Hematopoietic multipotent progenitor cell treated with erythropoietin and hydrocortisone succinate and interleukin-3 and kit ligand, for 4 days (in vitro differentiated cells): ENCODE measurements around the gene JOSD2.

Experiments
- DNase-seq: peaks from one replicate; pipeline ENCODE4 v3.0.0-alpha.2; 2015

The JOSD2 gene, protein sequence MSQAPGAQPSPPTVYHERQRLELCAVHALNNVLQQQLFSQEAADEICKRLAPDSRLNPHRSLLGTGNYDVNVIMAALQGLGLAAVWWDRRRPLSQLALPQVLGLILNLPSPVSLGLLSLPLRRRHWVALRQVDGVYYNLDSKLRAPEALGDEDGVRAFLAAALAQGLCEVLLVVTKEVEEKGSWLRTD

DNA sequence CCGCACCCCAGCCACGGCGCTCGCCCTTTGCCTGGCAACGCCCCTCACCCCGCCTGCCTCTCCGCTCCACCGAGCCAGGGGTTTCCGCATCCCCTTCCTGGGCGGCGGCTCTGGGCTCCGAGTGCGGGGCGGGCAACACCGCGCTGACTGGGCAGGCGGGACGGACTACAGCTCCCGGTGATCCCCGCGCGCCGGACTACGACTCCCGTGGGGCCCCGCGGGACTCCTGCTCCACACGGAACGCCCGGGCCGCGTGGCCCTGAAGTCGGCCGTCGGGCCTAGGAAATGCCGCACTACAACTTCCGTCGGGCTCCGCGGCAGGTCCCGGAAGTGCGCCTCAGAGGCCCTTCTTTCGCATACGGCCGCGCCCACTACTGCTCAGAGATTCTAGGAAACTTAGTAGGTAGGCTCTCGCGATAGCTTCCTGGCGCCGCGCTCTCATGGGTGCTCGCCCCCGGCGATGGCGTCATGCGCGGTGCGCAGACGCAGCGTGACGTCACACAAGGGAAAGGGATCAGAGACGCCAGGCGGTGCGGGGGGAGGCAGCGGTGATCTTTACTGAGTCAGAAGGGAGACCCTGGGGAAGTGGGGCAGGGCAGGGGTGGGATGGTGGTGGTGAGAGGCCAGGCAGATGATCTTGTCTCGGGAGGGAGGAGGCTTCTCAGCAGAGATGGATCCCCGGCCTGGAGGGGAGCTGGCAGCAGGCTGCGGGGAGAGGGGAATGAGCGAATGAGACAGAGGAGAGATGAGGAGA lies at the start of gene JOSD2:
Gene JOSD2 (minus strand): TSS at position 123 of the 754 bp plus-strand sequence. CDS start 760 bp downstream, outside the sequence.
- peak; percentile 100 for DNase-seq

- no peak for DNase-seq
These were observed 48.6 kb upstream of the JOSD2 start for GRCh38 chr19:50559636-50560035.

DNA sequence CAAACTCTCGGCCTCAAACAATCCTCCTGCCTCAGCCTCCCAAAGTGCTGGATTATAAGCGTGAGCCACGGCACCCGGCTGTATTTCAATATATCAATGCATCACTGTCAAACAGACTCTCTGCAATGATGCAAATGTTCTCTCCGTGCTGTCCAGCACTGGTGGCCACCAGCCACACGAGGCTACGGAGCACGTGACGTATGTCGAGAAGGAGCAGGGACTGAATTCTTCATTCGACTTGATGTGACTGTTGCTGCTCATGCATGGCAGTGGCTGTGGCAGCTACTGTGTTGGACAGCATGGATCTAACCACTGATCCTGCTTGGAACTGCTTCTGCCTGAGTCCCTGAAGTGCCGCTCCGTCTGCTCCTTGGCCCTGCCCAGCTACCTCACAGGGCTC lies 47.5 kb upstream of the JOSD2 start:
- DNase-seq, result no peak

DNA sequence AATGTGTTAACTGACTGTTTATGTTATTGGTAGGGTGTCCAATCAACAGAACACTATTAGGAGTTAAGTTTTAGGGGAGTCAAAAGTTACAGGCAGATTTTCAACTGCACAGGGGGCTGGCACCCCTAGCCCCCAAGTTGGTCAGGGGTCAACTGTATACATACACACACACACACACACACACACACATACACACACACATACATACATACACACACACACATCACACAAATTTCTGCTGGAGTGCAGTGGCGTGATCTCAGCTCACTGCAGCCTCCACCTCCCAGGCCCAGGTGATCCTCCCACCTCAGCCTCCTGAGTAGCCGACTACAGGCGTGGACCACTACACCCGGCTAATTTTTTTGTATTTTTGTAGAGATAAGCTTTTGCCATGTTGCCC lies 47.0 kb upstream of the JOSD2 start:
- no peak for DNase-seq

DNA sequence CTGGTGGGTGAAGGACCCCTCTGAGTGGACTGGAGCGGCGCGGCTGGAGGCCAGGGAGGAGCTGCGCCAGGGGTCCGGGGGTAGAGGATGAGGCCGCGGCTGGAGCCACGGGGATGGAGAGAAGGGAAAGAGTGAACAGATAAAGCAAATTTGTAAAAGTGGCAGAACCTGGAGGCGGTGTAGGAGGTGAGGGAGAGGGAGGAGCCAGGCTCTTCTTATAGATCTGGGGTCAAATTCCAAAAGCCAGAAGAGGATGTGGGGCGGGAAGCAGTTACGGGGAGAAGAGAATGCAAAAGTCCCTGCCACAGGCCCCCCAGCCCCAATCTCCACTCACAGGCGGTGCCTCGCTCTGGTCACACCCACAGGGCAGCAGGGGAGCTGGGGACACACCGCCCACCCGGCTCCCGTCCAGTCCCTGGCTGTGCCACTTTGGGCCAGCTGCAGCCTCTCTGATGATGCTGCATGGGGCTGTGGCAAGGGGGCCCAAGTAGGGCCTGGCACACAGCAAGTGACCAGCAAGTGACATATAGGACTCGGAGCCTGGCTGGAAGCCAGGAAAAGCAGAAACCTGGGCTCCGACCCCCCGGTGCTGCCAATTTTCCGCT lies 46.1 kb upstream of the JOSD2 start:
- DNase-seq, result no peak

- DNase-seq, result peak; percentile 84
These were observed 45.5 kb upstream of the JOSD2 start for GRCh38 chr19:50556282-50557008.

GRCh38 chr19:50555450-50556281 lies 44.7 kb upstream of the JOSD2 start:
- DNase-seq, result no peak

DNA sequence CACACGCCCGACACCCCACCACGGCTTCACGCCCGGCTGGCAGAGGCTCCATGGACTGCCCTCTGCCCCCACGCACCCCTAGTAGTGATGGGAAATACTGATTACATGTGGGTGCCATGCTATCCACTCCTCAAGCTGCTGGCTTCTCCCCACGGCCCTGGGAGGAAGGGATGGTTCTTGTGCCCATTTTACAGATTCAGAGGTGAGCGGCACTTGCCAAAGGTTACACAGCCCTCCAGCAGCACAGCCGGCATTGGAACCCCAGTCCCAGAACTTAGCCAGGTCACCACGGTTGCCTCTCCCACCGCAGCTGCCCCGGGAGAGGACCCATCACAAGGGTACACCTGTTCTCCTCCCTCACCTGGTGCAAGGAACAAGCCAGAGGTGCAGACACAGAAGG lies 44.0 kb upstream of the JOSD2 start:
- DNase-seq, result no peak

DNA sequence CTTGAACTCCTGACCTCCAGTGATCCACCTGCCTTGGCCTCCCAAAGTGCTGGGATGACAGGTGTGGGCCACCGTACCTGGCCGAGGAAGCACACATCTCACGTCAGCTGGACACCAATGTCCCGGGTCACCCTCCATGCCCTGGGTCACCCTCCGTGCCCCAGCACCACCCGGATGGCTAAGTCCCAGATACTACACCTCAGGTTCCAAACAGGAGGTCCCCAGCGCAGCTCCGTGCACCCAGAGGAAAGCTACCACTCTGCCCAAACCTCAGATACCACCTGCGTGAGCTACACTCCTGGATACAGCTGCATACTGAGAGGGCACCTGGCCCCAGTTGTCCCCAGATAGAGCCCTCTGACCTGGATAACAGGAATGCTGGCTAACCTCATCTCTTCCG lies 43.2 kb upstream of the JOSD2 start:
- DNase-seq, result no peak

GRCh38 chr19:50553134-50553703 lies 42.2 kb upstream of the JOSD2 start:
- DNase-seq, result no peak

DNA sequence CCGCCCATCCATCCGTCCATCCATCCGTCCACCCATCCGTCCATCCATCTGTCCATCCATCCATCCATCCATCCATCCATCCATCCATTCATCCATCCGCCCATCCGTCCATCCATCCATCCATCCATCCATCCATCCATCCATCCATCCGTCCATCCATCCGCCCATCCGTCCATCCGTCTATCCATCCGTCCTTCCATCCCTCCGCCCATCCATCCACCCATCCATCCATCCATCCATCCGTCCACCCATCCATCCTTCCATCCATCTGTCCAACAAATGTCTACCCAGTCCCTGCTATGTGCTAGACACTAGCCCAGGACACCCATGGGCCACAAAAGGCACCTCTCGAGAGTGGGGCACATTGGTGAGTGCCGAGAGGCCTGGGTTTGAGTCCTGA lies 41.5 kb upstream of the JOSD2 start:
- no peak for DNase-seq

GRCh38 chr19:50551715-50552187 lies 40.8 kb upstream of the JOSD2 start:
- DNase-seq, result peak; percentile 52

- no peak for DNase-seq
These were observed 40.2 kb upstream of the JOSD2 start for GRCh38 chr19:50551034-50551714.

GRCh38 chr19:50550594-50550966 lies 39.6 kb upstream of the JOSD2 start:
- DNase-seq, result no peak

- no peak for DNase-seq
These were observed 39.1 kb upstream of the JOSD2 start for GRCh38 chr19:50549927-50550593.

DNA sequence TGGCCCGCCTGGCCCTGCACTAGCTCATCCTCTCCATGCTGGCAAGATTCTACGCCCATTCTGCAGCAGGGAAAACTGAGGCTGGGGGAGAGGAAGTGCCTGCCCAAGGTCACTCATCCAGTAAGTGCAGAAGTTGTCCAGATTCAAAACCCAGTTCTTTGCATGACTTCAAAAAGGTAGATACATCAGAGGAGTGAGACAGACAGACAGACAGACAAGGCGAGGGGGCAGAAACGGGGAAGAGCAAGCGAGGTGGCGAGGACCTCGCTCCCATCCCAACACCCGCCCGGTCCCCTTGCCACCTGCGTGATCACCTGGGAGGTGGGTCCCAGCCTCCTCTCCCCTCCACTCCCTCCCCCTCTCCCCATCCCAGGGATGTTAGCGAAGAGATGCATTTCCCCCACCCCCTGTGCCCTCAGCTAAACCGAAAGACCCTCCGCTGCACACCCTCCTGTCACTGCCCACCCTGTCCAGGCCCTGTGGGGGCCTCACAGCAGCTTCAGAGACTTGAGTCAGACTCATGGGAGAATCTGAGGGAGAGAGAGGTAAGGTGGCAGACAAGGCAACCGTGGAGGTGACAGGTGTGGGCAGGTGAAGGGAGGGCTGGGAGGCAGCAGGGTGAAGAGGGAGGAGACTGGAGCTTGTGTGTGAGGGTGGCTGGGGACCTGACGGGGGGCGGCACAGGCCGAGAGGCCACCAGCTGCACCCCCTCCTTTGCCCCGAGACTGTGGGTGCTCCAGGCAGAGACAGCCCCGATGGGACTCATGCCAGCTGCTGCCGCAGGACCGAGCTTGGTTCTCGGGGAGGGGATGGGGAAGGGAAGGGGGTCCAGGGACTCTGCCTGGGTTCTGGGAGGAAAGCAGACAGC lies 38.3 kb upstream of the JOSD2 start:
- no peak for DNase-seq

- DNase-seq, result no peak
These were observed 37.4 kb upstream of the JOSD2 start for GRCh38 chr19:50548191-50549058.

DNA sequence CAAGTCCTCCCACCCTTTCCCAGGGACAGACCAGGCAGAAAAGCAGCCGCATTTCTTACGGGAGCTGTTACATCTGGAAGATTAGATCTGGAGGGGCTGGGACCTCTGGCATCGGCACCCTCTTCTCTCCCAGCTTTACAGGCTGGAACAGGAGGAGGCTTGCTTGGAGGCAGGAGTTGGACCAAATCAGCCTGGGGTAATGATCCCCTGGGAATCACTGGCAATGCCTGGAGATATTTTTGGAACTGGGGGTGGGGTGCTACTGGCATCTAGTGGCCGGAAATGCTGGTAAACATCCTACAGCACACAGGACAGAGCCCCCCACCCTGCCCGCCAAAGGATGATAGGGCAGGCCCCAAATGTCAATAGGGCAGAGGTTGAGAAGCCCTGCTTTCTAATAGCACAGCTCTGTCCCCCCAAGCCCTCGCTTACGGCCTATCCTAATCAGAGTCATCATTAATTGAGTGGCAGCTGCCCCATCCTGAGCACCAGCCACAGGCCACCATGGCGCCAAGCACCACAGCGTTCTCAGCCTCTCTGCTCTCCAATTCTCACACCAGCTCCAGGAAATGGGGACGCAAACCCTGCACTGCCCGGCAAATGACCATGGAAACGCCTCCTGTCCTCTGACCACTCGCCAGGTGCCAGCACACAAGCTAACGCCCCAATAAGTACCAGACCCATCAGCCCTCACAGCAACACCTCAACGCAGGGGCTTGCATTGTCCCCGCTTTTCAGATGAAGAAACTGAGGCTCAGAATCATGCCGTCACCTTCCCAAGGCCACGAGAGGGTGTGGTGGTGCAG lies 36.6 kb upstream of the JOSD2 start:
- DNase-seq, result no peak
